ENCODE measurements around the gene APOLD1. TPM values are rescaled to one million over a fixed set of nuclear protein-coding genes. Genes with fewer than 3 reads are reported as not detected.
A peak's percentile ranks its signal among the peaks of the same experiment; 100 is the strongest.

APOLD1 gene
- total and polyA plus RNA-seq, 7 experiments from 2014 or later: 0.25 to 11.1 (median 2.4) TPM

DNA sequence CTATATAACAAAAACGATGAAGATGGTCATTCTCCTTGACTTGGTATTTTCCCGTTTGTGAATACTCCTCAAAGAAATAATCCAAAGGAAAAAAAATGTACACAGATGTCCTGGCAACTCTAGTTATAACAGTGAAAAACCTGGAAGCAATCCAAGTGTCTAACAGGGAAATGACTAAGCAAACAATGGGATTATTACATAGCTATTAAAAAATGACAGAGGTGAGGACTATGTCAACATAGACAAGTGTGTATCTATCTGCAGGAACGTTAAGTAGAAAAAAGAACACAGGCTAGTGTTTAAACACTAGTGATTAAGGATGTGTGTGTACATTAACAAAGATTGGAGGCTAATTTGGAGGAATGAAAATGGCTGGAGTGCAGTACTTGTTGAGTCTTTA, 5.9 kb upstream of the APOLD1 start:
- ChIA-PET CTCF (interaction anchor here (0.6 to 1.3 kb wide), 3 partner anchors 11 to 724 kb away, joined by 3 to 4 read pairs (median 3); no protein-coding TSS in a partner anchor), POLR2A (interaction anchor here (1.0 kb wide), 1 partner anchor 10 kb away, joined by 4 read pairs; no protein-coding TSS in a partner anchor)
- H3K4me1 Mint-ChIP-seq: peaks cover 0 to 5% (median 0%) of the 10 kb centered on the region in 7 donors
- no peak overlapping the region for H3K27ac Mint-ChIP-seq
- H3K36me3 Mint-ChIP-seq: peaks cover 0 to 21% (median 0%) of the 10 kb centered on the region in 5 donors
- intact Hi-C loops (cut with micrococcal nuclease): no loop called here
- Histone ChIP-seq H3K27me3 (ENCODE audit: control insufficient read depth in 2 of 2, insufficient read depth in 2 of 2, low read length in 2 of 2) (no peaks in the 10 kb centered on the region), H3K9me3 (ENCODE audit: control insufficient read depth in 2 of 3, low read length in 3 of 3) (no peaks in the 10 kb centered on the region), H3K4me1 (ENCODE audit: control insufficient read depth in 2 of 2, insufficient read depth in 2 of 2, low read length in 2 of 2) (no peaks in the 10 kb centered on the region), H3K4me3 (ENCODE audit: low read length) (no peak overlapping the region), H3K27ac (ENCODE audit: low read depth, low read length) (no peak overlapping the region), H3K36me3 (ENCODE audit: control insufficient read depth in 2 of 3, insufficient read depth in 3 of 3, low read length in 3 of 3) (no peaks in the 10 kb centered on the region)
- ATAC-seq (no peak), DNase-seq (no peak)
- no peaks in the 10 kb centered on the region for H3K9me3 Mint-ChIP-seq
- no peaks in the 10 kb centered on the region for H3K27me3 Mint-ChIP-seq
- no peak overlapping the region for H3K4me3 Mint-ChIP-seq

DNA sequence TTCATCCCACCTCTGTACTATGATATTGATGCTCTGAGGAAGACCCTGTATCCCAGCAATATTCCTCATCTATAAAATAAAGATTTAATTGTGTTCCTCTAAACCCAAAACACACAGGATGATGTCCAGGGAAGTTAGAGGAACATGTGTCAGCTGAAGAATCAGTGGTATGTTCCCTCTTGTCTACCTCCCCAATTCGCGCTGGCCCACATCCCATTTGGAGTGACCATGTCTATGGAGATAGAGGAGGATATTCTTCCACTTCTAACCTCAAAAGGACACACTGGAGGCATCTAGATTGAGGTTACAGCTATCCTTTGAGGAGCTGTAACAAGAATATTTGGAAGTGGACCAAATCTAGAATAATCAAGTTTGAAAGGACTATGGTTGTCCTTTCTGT, 1.3 kb upstream of the APOLD1 start:
- no peaks in the 10 kb centered on the region for H3K9me3 Mint-ChIP-seq
- Histone ChIP-seq H3K4me3 (ENCODE audit: low read length) (no peak overlapping the region), H3K4me1 (ENCODE audit: control insufficient read depth in 2 of 2, insufficient read depth in 2 of 2, low read length in 2 of 2) (peaks cover 6 to 9% of the 10 kb centered on the region in 2 donors), H3K27ac (ENCODE audit: low read depth, low read length) (no peak overlapping the region), H3K27me3 (ENCODE audit: control insufficient read depth in 2 of 2, insufficient read depth in 2 of 2, low read length in 2 of 2) (no peaks in the 10 kb centered on the region), H3K9me3 (ENCODE audit: control insufficient read depth in 2 of 3, low read length in 3 of 3) (no peaks in the 10 kb centered on the region), H3K36me3 (ENCODE audit: control insufficient read depth in 2 of 3, insufficient read depth in 3 of 3, low read length in 3 of 3) (no peaks in the 10 kb centered on the region)
- no peak for DNase-seq
- H3K4me3 Mint-ChIP-seq: peak overlapping the region in 1 of 10 donors; percentile 53
- H3K27me3 Mint-ChIP-seq: no peaks in the 10 kb centered on the region
- H3K4me1 Mint-ChIP-seq: peaks cover 5 to 33% (median 17%) of the 10 kb centered on the region in 7 donors
- ChIA-PET CTCF (no interaction called here), POLR2A (interaction anchor here (0.5 to 1.4 kb wide), 3 partner anchors 21 to 105 kb away, joined by 3 read pairs; no protein-coding TSS in a partner anchor)
- peaks cover 0 to 8% (median 0%) of the 10 kb centered on the region in 5 donors for H3K36me3 Mint-ChIP-seq
- intact Hi-C loops (cut with micrococcal nuclease): no loop called here
- no peak for ATAC-seq
- peak overlapping the region in 1 of 9 donors; percentile 41 for H3K27ac Mint-ChIP-seq

DNA sequence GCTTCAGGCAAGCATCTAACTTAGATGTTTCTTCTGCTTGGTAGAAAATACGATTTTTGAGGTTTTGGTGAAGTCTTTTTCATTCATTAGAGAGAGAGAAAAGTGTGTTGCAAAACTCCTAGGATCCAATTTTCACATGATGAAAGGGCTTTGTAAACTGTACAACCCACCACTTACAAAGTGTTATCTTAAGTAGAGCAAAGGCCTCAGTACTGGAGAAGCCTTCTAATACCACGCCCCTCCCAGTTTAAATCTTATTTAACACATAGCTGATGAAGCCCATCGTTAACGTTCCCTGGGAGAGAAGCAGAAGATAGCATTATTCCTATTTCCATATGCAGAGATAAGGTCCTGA, 869 bp downstream of the APOLD1 start:
- Mint-ChIP-seq H3K27me3 (no peaks in the 10 kb centered on the region), H3K36me3 (peaks cover 0 to 3% (median 0%) of the 10 kb centered on the region in 5 donors), H3K9me3 (no peaks in the 10 kb centered on the region), H3K4me1 (peaks cover 6 to 35% (median 17%) of the 10 kb centered on the region in 7 donors), H3K4me3 (peak overlapping the region; percentile 76 to 87 (median 81)), H3K27ac (peak overlapping the region; percentile 24 to 85 (median 59))
- Histone ChIP-seq H3K36me3 (ENCODE audit: control insufficient read depth in 2 of 3, insufficient read depth in 3 of 3, low read length in 3 of 3) (no peaks in the 10 kb centered on the region), H3K27ac (ENCODE audit: low read depth, low read length) (peak overlapping the region; percentile 78), H3K4me1 (ENCODE audit: control insufficient read depth in 2 of 2, insufficient read depth in 2 of 2, low read length in 2 of 2) (peaks cover 6 to 9% of the 10 kb centered on the region in 2 donors), H3K27me3 (ENCODE audit: control insufficient read depth in 2 of 2, insufficient read depth in 2 of 2, low read length in 2 of 2) (no peaks in the 10 kb centered on the region), H3K9me3 (ENCODE audit: control insufficient read depth in 2 of 3, low read length in 3 of 3) (no peaks in the 10 kb centered on the region), H3K4me3 (ENCODE audit: low read length) (peak overlapping the region; percentile 86)
- ChIA-PET CTCF (interaction anchor here (0.6 to 5.5 kb wide), 6 partner anchors 19 to 105 kb away, joined by 3 to 84 read pairs (median 6); partner anchors contain the start of genes DDX47 and GPRC5A), POLR2A (interaction anchor here (1.2 to 5.1 kb wide), 9 partner anchors 17 to 316 kb away, joined by 3 to 99 read pairs (median 10); partner anchors contain the start of genes CDKN1B, DDX47 and GPRC5A)
- DNase-seq (peak in 1 of 9 donors; percentile 5), ATAC-seq (peak; percentile 8)
- intact Hi-C loops (cut with micrococcal nuclease): loop anchor here (1.0 to 5.0 kb wide), 5 partner anchors 62 to 410 kb away; partner anchors contain the start of genes DUSP16 (in 1 of the 2) and GSG1 (in 1 of the 2)

DNA sequence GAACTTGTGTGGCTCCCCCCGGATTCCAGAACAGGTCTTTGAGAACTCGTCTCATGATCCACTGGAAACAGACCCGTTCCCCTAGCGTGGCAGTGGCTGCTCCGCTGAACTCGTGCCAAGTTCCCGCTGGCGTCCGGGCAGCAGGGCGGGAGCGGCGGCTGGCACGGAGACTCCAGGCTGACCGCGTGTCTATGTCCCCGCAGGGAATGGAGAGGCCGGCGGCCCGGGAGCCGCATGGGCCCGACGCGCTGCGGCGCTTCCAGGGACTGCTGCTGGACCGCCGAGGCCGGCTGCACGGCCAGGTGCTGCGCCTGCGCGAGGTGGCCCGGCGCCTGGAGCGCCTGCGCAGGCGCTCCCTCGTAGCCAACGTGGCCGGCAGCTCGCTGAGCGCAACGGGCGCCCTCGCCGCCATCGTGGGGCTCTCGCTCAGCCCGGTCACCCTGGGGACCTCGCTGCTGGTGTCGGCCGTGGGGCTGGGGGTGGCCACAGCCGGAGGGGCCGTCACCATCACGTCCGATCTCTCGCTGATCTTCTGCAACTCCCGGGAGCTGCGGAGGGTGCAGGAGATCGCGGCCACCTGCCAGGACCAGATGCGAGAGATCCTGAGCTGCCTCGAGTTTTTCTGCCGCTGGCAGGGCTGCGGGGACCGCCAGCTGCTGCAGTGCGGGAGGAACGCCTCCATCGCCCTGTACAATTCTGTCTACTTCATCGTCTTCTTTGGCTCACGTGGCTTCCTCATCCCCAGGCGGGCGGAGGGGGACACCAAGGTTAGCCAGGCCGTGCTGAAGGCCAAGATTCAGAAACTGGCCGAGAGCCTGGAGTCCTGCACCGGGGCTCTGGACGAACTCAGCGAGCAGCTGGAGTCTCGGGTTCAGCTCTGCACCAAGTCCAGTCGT, 1.5 kb downstream of the APOLD1 start:
- Mint-ChIP-seq H3K4me3 (peak overlapping the region; percentile 76 to 89 (median 85)), H3K4me1 (peaks cover 6 to 35% (median 17%) of the 10 kb centered on the region in 7 donors), H3K27ac (peak overlapping the region; percentile 62 to 96 (median 88)), H3K9me3 (no peaks in the 10 kb centered on the region), H3K36me3 (peaks cover 0 to 3% (median 0%) of the 10 kb centered on the region in 5 donors), H3K27me3 (no peaks in the 10 kb centered on the region)
- H3K4me1 ChIP-seq (ENCODE audit: control insufficient read depth in 2 of 2, insufficient read depth in 2 of 2, low read length in 2 of 2): peaks cover 6 to 9% of the 10 kb centered on the region in 2 donors
- intact Hi-C loops (cut with micrococcal nuclease): loop anchor here (1.0 to 5.0 kb wide), 6 partner anchors 62 to 411 kb away; partner anchors contain the start of genes DUSP16 (in 1 of the 2), GSG1 (in 1 of the 2) and HEBP1 (in 1 of the 2)
- no peaks in the 10 kb centered on the region for H3K36me3 ChIP-seq (ENCODE audit: control insufficient read depth in 2 of 3, insufficient read depth in 3 of 3, low read length in 3 of 3)
- H3K4me3 ChIP-seq (ENCODE audit: low read length): peak overlapping the region; percentile 86
- peak; percentile 92 for ATAC-seq
- no peaks in the 10 kb centered on the region for H3K27me3 ChIP-seq (ENCODE audit: control insufficient read depth in 2 of 2, insufficient read depth in 2 of 2, low read length in 2 of 2)
- CTCF ChIA-PET: interaction anchor here (0.6 to 5.5 kb wide), 13 partner anchors 16 to 425 kb away, joined by 3 to 84 read pairs (median 6); partner anchors contain the start of genes DDX47 and GPRC5A
- peak; percentile 62 to 78 (median 72) for DNase-seq
- H3K9me3 ChIP-seq (ENCODE audit: control insufficient read depth in 2 of 3, low read length in 3 of 3): no peaks in the 10 kb centered on the region
- H3K27ac ChIP-seq (ENCODE audit: low read depth, low read length): peak overlapping the region; percentile 78
- POLR2A ChIA-PET: interaction anchor here (1.1 to 5.1 kb wide), 15 partner anchors 13 to 315 kb away, joined by 3 to 99 read pairs (median 7); partner anchors contain the start of genes CDKN1B, DDX47 and GPRC5A

DNA sequence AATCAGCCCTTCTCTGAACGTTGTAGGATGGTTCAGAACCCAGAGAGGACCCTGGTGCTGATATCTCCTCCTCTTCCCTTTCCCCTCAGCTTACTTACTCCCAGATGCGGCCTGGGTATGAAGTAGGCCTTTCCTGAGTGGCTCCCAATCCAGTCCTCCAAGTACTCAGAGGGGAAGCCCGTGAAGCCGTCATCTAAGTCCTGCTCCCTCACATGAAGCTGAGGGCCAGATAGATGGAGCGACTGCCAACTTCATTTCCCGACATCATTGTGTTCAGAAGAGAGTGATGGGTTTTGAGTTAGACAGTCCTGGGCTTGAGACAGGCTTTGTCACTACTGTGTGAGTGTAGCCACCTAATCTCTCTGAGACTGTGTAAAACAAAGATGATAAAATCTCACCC, 2.7 kb downstream of the APOLD1 start:
- DNase-seq (no peak), ATAC-seq (no peak)
- Histone ChIP-seq H3K4me3 (ENCODE audit: low read length) (no peak overlapping the region), H3K9me3 (ENCODE audit: control insufficient read depth in 2 of 3, low read length in 3 of 3) (no peaks in the 10 kb centered on the region), H3K27ac (ENCODE audit: low read depth, low read length) (peak overlapping the region; percentile 78), H3K4me1 (ENCODE audit: control insufficient read depth in 2 of 2, insufficient read depth in 2 of 2, low read length in 2 of 2) (peaks cover 6 to 9% of the 10 kb centered on the region in 2 donors), H3K36me3 (ENCODE audit: control insufficient read depth in 2 of 3, insufficient read depth in 3 of 3, low read length in 3 of 3) (no peaks in the 10 kb centered on the region), H3K27me3 (ENCODE audit: control insufficient read depth in 2 of 2, insufficient read depth in 2 of 2, low read length in 2 of 2) (no peaks in the 10 kb centered on the region)
- Mint-ChIP-seq H3K27ac (peak overlapping the region; percentile 79 to 96 (median 88)), H3K27me3 (no peaks in the 10 kb centered on the region), H3K9me3 (no peaks in the 10 kb centered on the region), H3K4me1 (peaks cover 6 to 35% (median 17%) of the 10 kb centered on the region in 7 donors), H3K4me3 (peak overlapping the region; percentile 76 to 89 (median 85)), H3K36me3 (no peaks in the 10 kb centered on the region)
- intact Hi-C loops (cut with micrococcal nuclease): loop anchor here (1.0 to 5.0 kb wide), 13 partner anchors 15 to 424 kb away; partner anchors contain the start of genes DDX47 (in 2 of the 2), GPRC5A (in 2 of the 2), DUSP16 (in 1 of the 2) and GSG1 (in 1 of the 2)
- CTCF ChIA-PET: interaction anchor here (0.6 to 5.5 kb wide), 18 partner anchors 9 to 1012 kb away, joined by 3 to 84 read pairs (median 4); partner anchors contain the start of genes DDX47 and GPRC5A
- POLR2A ChIA-PET: interaction anchor here (1.1 to 5.1 kb wide), 14 partner anchors 12 to 314 kb away, joined by 3 to 99 read pairs (median 8); partner anchors contain the start of genes CDKN1B, DDX47 and GPRC5A
